GM21390 (cell line): ENCODE measurements around the gene CDKN2AIPNL.
"Not testable (repeated sequence)": the region's sequence is repeated elsewhere in the genome, so short reads cannot be mapped to it uniquely, and the experiment has no call there.

Experiments used
- ATAC-seq: cut with Tn5 transposase; IDR thresholded peaks from one replicate; pipeline ENCODE4 v1.9.1; 2021; ENCODE audit not compliant: unreplicated experiment

CDKN2AIPNL gene

DNA sequence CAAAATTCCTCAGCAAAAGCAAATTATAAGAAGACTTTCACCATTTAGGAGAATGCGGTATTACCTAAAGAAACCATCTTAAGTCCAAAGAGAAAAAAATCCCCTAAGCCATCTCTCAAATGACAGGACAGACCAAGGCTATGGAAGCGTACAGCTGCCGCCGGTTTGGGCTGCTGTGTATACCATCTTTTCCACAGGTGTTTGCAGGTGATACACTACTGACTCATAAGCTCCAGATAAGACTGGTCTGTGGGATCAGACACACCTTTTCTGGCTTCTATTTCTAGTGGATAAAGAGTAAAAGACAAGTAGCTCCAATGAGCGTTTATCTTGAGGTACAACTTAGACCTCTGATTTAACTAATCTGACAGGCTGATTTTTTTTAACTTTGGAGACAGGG, 7.7 kb downstream of the CDKN2AIPNL start:
- no peak for ATAC-seq

DNA sequence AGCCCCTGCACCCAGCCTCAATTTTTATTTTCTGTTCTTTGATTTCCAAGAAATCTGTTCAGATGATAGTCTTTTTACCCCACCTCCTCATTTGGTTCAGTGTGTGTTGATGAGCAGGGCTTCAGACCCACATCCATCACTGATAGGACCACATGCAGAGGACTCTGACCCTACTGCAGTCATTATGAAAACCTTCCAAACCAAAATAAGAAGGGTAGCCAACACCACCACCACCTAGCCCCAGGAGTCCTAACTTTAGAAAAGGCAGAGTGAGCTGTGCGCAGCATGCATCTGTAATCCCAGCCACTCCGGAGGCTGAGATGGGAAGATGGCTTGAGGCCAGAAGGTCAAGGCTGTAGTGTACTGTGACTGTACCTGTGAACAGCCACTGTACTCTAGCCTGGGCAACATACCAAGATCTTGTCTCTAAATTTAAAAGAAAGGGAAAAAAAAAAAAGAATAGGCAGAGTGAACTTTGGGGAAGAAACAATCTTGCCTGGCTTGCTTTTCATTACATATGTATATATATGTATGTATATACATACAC, 13.0 kb downstream of the CDKN2AIPNL start:
- ATAC-seq, result no peak

DNA sequence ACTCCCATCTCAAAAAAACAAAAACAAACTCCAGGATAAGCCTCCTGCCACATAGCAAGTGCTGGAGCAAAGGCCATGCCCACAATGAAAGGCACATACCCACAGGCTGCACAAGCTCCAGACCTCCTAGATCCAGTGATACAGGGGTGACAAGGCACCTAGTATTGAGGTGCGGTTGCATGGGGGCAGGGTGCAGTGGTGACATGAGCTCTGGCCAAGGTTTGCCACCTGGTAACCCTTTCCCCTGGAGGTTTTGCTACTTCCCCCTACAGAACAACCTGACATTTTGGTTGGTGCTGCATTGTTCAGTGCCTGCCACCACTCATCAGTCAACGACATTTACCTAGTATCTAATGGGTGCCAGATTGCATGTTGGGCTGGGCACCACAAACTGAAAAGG, 14.5 kb downstream of the CDKN2AIPNL start:
- ATAC-seq, result no peak

DNA sequence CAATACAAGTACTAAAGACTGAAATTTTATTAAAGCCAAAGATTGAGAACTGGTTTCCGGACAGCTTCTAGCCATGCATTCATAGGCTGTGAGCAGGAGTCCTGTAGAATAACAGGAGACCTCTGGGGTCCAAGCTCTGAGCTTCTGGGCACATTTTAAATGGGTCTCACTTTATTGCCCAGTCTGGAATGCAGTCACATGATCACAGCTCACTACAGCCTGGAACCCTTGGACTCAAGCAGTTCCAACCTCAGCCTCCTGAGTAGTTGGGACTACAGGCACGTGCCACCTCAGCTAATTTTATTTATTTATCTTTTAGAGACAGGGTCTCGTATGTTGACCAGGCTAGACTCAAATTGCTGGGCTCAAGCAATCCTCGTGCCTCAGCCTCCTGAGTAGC, 15.4 kb downstream of the CDKN2AIPNL start:
- no peak for ATAC-seq

DNA sequence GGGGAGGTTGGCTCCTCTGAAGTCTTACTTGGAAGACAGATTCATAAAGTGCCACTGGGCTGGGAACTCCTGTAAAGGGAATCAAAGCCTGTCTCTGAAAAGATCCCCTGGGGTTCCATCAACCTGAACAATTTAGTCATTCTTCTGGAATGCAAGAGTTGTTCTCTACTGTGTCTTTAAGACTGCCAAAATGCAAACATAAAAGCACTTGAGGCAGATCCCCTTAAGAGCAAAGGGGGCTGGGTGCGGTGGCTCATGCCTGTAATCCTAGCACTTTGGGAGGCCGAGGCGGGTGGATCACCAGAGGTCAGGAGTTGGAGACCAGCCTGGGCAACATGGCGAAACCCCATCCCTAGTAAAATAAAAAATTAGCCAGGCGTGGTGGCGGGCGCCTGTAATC, 16.7 kb downstream of the CDKN2AIPNL start:
- no peak for ATAC-seq

DNA sequence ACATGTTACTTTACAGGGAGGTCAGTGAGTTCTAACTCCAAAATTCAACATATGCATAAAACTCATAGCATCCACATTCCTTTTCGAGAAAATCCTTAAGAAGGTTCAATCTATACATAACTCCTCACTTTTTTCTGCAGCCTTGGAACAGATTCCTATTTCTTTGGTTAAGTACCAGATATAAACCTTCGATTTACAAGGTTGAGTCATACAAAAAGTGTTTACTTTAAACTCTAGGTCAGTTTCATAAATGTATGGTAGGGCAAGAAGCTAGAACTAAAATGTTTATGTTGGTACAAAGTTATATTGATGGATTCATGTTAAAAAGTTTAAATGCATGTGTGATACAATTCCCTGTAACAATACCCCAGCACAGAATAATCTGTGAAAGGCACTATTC, 19.4 kb downstream of the CDKN2AIPNL start:
- ATAC-seq, result no peak

DNA sequence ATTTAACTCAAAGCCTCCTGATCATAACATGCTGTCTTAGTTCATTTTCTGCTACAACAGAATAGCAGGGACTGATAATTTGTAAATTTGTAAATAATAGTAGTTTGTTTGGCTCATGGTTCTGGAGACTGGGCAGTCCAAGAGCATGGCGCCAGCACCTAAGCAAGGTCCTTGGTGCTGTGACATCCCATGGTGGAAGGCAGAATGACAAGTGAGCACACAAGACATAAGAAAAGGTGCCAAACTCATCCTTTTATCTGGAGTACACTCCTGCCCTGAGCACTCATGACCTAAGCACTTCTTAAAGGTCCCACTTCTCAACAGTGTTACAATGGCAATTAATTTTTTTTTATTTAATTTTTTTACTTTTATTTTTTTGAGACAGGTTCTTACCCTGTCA, 24.2 kb downstream of the CDKN2AIPNL start:
- no peak for ATAC-seq

DNA sequence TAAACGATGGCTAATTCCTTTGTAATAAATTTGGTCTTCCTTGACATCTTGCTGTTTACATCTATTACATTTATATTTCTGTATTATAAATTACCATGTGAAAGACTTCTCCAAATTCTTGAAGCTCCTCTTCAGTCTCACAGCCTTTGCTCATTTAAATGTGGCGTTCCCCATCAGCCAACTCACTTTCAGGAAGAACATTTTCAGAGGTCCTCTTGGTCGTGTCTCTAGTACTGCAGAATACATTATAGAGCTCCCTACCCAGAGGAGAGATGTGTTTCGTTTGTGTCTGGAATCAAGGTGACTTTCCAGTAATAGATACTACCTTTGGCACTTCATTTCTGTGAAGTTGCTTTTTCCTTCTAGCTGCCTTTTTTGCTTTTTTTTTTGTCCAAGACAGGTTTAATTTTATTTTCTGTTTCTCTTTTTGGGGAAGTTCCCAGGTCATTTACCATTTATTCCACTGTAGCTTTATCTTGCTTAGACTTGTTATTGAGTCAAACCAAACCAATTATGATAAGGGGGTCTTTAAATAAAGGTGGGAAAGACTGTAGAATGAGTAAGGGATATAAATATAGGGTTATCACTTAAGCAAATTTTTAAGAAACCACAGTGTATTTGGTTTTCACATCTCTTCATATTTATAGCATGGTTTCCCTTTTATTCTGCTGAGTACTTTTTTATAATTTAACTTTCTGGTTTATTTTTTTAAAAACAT, 27.5 kb downstream of the CDKN2AIPNL start:
- no peak for ATAC-seq

DNA sequence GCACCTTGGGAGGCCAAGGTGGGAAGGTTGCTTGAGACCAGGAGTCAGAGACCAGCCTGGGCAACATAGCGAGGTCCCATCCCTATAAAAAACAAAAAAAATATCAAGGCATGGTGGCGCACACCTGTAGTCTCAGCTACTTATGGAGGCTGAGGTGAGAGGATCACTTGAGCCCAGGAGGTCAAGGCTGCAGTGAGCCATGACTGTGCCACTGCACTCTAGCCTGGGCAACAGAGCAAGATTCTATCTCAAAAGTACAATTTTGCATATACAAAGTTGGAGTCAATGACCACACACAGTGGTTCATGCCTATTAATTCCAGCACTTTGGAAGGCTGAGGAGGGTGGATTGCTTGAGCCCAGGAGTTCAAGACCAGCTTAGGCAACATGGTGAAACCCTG, 29.5 kb downstream of the CDKN2AIPNL start:
- ATAC-seq, result not testable (repeated sequence)

DNA sequence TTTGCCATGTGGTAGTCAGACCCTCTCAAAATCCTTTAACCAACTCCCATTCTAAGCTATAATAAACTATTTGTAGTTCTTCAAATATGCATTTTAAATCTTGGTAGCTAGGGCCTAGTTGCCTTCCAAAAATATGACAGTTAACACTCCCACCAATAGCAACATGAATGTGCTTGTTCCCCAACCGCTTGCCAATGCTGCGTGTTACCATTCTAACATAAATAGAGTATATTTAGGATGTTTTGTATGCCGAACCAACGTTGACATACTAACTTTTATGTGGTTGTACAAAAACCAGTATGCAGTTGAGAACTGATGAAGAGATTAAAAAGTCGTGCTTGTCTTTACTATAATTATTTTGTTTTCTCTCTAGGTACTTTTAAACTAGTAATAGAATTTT, 31.3 kb downstream of the CDKN2AIPNL start:
- ATAC-seq, result no peak

DNA sequence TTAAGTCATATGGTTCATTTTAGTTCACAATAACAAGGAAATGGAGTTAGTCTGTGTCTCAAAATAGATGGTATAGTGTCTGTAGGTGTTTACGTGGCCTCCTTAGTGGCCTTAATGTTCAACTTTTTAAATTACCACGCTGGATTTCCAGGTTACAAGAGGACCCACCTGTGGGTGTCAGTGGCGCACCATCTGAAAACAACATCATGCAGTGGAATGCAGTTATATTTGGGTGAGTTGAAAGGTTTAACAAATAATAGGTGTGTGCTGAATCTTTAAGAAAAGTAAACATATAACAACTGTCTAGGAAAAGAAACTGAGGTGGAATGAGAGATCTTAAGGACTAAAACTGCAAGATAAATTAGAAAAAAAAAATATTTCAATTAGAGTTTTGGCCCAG, 37.4 kb downstream of the CDKN2AIPNL start:
- no peak for ATAC-seq

DNA sequence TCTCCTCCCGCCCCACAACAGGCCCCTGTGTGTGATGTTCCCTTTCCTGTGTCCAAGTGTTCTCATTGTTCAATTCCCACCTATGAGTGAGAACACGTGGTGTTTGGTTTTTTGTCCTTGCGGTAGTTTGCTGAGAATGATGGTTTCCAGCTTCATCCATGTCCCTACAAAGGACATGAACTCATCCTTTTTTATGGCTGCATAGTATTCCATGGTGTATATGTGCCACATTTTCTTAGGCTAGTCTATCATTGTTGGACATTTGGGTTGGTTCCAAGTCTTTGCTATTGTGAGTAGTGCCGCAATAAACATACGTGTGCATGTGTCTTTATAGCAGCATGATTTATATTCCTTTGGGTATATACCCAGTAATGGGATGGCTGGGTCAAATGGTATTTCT, 38.0 kb downstream of the CDKN2AIPNL start:
- ATAC-seq, result not testable (repeated sequence)

DNA sequence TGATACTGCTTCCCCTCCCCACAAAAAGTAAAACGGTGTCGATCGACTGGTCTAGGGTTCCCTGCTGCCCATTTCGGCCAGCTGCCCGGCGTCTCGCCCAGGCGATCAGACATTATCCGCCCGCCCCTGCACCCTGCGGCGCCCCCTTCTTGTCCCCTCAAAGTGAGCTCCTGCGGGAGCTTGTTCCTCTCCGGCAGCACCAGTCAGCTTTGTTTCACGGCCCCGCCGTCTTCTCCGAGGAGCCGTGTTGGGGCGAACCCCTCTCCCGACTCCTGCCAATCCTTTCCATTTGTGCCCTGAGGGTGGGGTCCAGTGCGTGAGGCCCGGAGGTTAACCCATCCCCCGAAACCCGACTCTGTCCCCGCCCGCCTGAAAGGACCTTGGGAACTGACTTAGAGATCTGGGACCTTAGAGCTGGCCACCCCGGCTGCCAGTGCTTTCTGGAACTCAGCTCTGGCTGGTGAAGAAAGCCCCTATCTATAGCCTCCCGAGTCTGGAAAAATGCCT, 39.8 kb downstream of the CDKN2AIPNL start:
- ATAC-seq, result no peak

DNA sequence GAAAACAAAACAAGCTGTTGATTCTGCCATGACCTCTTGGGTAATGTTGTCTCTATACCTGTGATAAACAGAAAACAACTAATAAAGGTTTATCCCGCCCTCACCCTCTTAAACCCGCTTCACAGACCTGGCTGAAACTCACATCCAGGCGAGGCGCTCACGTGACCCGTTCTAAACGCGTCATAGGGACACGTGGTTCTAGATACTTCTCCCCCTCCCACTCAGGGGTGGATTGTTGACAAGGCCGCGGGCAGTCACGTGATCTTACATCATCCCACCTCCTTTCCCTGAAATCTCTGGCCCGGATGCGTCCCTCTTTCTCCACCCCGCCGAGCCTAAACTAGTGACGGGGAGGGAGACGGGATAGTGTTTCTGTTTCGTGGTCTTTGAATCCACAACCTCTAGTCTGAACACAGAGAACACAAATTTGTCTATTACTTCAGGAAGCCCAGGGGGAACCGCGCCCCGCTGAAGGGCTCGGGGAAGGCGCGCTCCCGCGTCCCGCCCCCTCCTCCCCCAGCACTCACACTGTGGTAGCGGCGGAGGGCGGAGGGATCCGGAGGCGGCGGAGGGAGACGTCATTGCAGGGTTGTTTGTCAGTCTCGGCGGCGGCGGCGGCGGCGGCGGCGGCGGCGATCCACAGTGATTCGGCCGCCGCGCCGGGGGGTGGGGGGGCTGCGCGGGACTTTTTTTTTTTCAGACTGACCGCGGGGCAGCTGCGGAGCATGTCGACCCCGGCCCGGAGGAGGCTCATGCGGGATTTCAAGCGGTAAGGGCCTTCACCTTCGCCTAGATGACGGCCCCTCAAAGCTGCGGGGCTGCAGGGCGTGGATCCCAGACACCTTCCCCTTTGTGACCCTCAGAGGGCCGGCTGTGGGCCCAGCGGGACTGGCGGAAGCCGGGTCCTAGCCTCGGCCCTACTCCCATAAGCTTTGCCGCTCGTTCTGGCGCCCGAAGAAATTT, 40.5 kb downstream of the CDKN2AIPNL start, which contains the start of gene UBE2B:
UBE2B (plus strand) TSS at position 699 of the 963 bp plus-strand sequence; CDS start at position 726, 27 bp downstream.
- peak; percentile 72 for ATAC-seq

DNA sequence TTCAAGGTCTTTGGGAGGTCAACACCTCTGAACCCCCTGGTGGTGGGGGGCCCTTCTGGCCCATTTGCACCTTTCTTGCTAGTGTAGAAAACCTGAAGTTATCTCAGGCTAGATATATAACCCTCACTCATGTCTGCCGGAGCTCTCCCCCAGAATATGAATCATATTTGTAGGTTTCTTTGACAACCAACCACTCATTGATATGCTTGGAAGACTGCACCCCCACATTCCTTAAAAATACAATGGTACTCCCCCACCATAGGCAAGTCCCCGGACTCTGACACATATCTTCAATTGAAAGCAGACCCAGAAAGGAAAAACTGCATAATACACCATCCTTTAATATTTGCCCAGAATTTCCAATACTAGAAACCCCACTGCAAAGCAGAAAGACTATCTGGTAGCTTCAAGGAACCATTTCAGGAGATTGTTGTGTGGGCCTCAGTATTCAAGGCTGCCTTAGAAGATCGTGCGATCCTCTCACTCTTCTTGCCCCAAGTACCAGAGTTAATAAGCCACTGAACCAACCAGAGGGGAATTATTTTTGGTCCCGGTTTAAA, 41.3 kb downstream of the CDKN2AIPNL start:
- ATAC-seq, result peak; percentile 3

DNA sequence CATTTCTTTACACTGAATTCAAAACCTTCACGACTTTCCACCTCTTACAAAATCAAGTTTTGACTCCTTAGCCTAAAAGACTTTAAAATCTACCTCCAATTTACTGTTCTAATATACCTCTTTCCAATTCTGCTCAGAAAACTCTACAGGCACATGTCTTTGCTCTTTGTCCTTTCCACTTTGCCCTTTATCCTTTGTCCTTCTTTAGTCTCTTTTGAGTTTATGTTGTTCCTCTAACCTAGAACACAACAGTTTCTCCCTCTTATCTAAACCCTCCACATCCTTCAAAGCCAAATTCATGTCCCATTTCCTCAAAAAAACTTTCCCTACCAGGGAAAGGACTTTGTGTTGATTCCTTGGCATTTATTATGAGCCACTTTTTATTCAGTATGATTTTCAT, 46.1 kb downstream of the CDKN2AIPNL start:
- no peak for ATAC-seq

DNA sequence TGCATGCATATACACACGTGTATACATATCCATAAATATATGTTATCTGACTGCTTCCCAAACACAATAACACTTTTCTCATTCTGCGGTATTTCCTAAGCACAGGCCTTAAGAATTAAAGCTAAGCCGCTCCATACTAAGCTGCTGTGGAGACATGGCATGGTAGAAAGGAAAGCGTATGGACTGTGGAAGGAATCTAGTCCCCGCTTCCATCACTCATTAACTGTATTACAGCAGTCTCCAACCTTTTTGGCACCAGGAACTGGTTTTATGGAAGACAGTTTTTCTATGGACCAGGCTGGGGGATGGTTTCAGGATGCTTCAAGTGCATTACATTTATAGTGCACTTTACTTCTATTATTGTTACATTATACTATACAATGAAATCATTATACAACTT, 56.0 kb downstream of the CDKN2AIPNL start:
- ATAC-seq, result no peak
